GM12878 (cell line): ENCODE measurements around the gene MMP20. TPM values are rescaled to one million over a fixed set of nuclear protein-coding genes. Genes with fewer than 3 reads are reported as not detected.

Experiments used
- ASH2L ChIP-seq: fragments of 300-600, 200-600 bp; sonication (generic); IDR thresholded peaks from 2 replicates; pipeline ENCODE4 v1.6.1; 2017; ENCODE audit warnings: low read depth, mild to moderate bottlenecking, borderline replicate concordance
- KDM1A ChIP-seq: fragments of 200-600 bp; sonication (generic); IDR thresholded peaks from 2 replicates; pipeline ENCODE4 v1.6.1; 2016; ENCODE audit warnings: borderline replicate concordance
- NBN ChIP-seq: fragments of 450-650 bp; IDR thresholded peaks from 2 replicates; pipeline ENCODE4 v1.6.1; 2016
- RBBP5 ChIP-seq: fragments of 200-600 bp; sonication (generic); conservative IDR thresholded peaks from 2 replicates; pipeline ENCODE4 v1.6.1; 2016
- RUNX3 ChIP-seq: IDR thresholded peaks from 2 replicates; pipeline ENCODE4 v1.6.1; 2012; ENCODE audit warnings: low read length, inconsistent platforms
- SMC3 ChIP-seq: IDR thresholded peaks from 2 replicates; pipeline ENCODE4 v1.6.1; 2011; ENCODE audit warnings: low read length, improper control_type of control experiment, borderline replicate concordance
- WRNIP1 ChIP-seq: IDR thresholded peaks from 2 replicates; pipeline ENCODE4 v1.6.1; 2011; ENCODE audit warnings: low read depth, low read length, improper control_type of control experiment, borderline replicate concordance
- polyA plus RNA-seq, 11 experiments: library from polyadenylated mRNA; depleted of rRNA in 4 of 11; unstranded in 6 of 11; stranded (reverse) in 5 of 11; fragments of >200 nt; fragmentation: Nextera tagmentation in 4 of 11; fragmentation: Illumina TruSeq in 1 of 11; extraction: Ambion mirVana in 4 of 11; extraction: Trizol in 1 of 11; gene quantifications; 1 replicate in 1 of 11; 2 replicates in 10 of 11; pipeline versions ENCODE4 v1.2.1 to v1.2.3, GENCODE V29; 2011 to 2016; ENCODE audit warnings: inconsistent platforms in 2 of 11, missing spikeins in 2 of 11, low read depth in 1 of 11
- total RNA-seq, 4 experiments: library from RNA; depleted of rRNA in 3 of 4; stranded (reverse); fragments of >200 nt in 3 of 4; fragmentation: Illumina TruSeq in 1 of 4; extraction: Trizol in 1 of 4; gene quantifications; 2 replicates each; pipeline versions ENCODE4 v1.2.1 to v1.2.3, GENCODE V29; 2013 to 2021
- TF ChIP-seq, protein P1 (sequence below): fragments of 450-650 bp; IDR thresholded peaks from 2 replicates; pipeline ENCODE4 v1.6.1; 2016; ENCODE audit warnings: mild to moderate bottlenecking, moderate library complexity, borderline replicate concordance
- TF ChIP-seq, protein P2 (sequence below): fragments of 450-650 bp; IDR thresholded peaks from 2 replicates; pipeline ENCODE4 v1.6.1; 2018; ENCODE audit warnings: mild to moderate bottlenecking, low read depth, moderate library complexity; ENCODE audit not compliant: partially characterized antibody
- TF ChIP-seq, protein P3 (sequence below): fragments of 450-650 bp; IDR thresholded peaks from 2 replicates; pipeline ENCODE4 v1.6.1; 2018; ENCODE audit warnings: borderline replicate concordance, mild to moderate bottlenecking; ENCODE audit not compliant: partially characterized antibody
- TF ChIP-seq, protein P4 (sequence below): IDR thresholded peaks from 2 replicates; pipeline ENCODE4 v1.6.1; 2011; ENCODE audit warnings: low read depth, low read length, improper control_type of control experiment, borderline replicate concordance

Gene MMP20
- total and polyA plus RNA-seq, 10 of the 15 experiments (the other 5 are each of a cell fraction or from before 2014, with no cell fraction given), result 0.10 to 0.57 (median 0.19) TPM; not detected in 2

DNA sequence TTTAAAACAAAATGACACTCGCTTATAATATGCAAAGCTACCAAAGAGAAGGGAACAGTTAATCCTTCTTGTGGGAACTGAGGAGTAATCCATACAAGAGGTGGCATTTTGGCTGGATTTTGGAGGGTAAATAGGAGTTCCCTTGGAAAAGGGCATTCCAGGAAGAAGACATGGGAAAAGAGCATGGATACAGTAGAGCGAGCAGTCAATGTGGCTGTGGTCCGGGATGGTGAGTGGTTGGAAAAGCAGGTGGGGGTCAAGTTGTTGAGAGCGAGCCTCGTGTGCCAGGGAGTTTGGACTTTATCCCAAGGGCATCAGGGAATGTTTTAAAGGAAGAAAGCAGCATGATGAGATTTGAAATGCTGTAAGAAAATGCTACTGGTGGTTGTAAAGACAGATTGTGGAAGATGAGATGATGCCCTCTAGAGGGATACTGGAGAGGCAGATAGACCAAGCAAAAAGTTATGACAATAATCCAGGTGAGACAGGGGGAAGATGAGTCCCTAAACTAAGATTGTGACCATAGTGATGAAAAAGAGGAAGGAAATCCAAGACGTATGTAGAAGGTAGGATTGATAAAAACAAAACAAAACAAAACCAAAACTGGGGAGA, 90.8 kb downstream of the MMP20 start (continued):
- TF ChIP-seq, protein P1, sequence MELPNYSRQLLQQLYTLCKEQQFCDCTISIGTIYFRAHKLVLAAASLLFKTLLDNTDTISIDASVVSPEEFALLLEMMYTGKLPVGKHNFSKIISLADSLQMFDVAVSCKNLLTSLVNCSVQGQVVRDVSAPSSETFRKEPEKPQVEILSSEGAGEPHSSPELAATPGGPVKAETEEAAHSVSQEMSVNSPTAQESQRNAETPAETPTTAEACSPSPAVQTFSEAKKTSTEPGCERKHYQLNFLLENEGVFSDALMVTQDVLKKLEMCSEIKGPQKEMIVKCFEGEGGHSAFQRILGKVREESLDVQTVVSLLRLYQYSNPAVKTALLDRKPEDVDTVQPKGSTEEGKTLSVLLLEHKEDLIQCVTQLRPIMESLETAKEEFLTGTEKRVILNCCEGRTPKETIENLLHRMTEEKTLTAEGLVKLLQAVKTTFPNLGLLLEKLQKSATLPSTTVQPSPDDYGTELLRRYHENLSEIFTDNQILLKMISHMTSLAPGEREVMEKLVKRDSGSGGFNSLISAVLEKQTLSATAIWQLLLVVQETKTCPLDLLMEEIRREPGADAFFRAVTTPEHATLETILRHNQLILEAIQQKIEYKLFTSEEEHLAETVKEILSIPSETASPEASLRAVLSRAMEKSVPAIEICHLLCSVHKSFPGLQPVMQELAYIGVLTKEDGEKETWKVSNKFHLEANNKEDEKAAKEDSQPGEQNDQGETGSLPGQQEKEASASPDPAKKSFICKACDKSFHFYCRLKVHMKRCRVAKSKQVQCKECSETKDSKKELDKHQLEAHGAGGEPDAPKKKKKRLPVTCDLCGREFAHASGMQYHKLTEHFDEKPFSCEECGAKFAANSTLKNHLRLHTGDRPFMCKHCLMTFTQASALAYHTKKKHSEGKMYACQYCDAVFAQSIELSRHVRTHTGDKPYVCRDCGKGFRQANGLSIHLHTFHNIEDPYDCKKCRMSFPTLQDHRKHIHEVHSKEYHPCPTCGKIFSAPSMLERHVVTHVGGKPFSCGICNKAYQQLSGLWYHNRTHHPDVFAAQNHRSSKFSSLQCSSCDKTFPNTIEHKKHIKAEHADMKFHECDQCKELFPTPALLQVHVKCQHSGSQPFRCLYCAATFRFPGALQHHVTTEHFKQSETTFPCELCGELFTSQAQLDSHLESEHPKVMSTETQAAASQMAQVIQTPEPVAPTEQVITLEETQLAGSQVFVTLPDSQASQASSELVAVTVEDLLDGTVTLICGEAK, result no peak
- TF ChIP-seq, protein P2, sequence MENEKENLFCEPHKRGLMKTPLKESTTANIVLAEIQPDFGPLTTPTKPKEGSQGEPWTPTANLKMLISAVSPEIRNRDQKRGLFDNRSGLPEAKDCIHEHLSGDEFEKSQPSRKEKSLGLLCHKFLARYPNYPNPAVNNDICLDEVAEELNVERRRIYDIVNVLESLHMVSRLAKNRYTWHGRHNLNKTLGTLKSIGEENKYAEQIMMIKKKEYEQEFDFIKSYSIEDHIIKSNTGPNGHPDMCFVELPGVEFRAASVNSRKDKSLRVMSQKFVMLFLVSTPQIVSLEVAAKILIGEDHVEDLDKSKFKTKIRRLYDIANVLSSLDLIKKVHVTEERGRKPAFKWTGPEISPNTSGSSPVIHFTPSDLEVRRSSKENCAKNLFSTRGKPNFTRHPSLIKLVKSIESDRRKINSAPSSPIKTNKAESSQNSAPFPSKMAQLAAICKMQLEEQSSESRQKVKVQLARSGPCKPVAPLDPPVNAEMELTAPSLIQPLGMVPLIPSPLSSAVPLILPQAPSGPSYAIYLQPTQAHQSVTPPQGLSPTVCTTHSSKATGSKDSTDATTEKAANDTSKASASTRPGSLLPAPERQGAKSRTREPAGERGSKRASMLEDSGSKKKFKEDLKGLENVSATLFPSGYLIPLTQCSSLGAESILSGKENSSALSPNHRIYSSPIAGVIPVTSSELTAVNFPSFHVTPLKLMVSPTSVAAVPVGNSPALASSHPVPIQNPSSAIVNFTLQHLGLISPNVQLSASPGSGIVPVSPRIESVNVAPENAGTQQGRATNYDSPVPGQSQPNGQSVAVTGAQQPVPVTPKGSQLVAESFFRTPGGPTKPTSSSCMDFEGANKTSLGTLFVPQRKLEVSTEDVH, result no peak
- TF ChIP-seq SMC3, result peak; percentile 16; the same call in 1 of the 2 replicates
- TF ChIP-seq WRNIP1, result no peak
- no peak for TF ChIP-seq KDM1A
- TF ChIP-seq RBBP5, result no peak
- peak; percentile 27; the same call in 1 of the 2 replicates for TF ChIP-seq NBN
- no peak for TF ChIP-seq ASH2L
- TF ChIP-seq, protein P3, sequence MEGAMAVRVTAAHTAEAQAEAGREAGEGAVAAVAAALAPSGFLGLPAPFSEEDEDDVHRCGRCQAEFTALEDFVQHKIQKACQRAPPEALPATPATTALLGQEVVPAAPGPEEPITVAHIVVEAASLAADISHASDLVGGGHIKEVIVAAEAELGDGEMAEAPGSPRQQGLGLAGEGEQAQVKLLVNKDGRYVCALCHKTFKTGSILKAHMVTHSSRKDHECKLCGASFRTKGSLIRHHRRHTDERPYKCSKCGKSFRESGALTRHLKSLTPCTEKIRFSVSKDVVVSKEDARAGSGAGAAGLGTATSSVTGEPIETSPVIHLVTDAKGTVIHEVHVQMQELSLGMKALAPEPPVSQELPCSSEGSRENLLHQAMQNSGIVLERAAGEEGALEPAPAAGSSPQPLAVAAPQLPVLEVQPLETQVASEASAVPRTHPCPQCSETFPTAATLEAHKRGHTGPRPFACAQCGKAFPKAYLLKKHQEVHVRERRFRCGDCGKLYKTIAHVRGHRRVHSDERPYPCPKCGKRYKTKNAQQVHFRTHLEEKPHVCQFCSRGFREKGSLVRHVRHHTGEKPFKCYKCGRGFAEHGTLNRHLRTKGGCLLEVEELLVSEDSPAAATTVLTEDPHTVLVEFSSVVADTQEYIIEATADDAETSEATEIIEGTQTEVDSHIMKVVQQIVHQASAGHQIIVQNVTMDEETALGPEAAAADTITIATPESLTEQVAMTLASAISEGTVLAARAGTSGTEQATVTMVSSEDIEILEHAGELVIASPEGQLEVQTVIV, result no peak
- TF ChIP-seq, protein P4, sequence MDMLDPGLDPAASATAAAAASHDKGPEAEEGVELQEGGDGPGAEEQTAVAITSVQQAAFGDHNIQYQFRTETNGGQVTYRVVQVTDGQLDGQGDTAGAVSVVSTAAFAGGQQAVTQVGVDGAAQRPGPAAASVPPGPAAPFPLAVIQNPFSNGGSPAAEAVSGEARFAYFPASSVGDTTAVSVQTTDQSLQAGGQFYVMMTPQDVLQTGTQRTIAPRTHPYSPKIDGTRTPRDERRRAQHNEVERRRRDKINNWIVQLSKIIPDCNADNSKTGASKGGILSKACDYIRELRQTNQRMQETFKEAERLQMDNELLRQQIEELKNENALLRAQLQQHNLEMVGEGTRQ, result no peak
- no peak for TF ChIP-seq RUNX3
